ENCODE measurements around the gene CDC42BPA.
"Not testable (repeated sequence)": the region's sequence is repeated elsewhere in the genome, so short reads cannot be mapped to it uniquely, and the experiment has no call there.

The CDC42BPA gene

DNA sequence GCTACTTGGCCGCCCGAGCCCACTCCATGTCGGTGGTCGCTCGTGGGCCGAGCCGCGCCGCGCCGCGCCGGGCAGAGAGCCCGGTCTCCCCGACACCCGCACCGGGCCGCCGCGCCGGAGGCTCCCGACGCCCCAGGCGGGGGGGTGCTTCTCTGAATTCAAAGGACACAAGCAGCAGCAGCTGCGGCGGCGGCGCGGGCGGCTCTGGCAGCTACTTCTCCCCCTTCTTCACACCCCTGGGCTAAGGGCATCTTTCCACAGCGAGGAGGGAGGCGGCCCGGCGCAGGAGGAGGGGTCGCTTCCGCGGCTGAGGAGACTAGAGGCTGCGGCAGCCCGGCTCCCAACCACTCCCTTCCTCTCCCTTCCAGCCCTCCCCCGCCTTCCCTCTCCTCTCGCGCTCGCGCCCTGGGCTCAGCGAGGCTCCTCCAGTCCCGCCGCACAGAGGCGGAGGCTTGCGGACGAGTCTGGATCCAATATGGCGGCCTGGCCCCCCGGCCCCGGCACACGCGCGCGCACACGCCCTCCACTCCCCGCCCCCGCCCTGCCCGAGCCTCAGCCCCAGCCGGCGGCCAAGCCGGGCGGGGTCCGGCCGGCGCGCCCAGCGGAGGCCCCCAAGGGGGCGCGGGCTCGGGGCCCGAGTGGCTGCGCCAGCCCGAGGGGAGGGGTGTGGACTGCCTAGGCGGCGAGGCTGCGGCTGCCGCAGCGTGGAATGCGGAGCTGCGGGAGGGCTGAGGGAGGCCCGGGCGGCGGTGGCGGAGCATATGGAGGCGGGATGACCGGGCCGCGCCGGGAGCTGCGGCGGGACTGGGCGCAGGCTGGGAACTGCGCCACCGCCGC is at the start of gene CDC42BPA:
TSS of gene CDC42BPA (minus strand) at position 477 of the 837 bp plus-strand sequence. CDS start 1,310 bp downstream, outside the sequence.
- peak; percentile 38 for DNase-seq

DNA sequence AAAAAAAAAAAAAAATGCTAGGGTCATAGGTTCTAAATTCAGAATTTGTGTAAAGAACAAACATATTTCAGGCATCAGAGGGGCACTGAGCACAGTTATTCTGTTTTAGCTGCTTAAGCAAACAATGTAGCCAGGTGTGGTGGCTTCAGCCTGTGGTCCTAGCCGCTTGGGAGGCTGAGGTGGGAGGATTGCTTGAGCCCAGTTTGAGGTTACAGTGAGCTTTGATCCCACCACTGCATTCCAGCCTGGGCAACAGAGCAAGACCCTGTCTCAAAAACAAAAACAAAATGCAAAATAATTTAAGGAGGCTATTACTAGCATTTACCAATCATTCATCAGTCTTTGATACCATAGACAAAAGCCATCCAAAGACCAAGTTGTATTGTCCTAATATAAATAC is 49.7 kb upstream of the CDC42BPA start:
- DNase-seq: no peak

GRCh38 chr1:227365473-227366431 is 47.5 kb upstream of the CDC42BPA start:
- DNase-seq: no peak

DNA sequence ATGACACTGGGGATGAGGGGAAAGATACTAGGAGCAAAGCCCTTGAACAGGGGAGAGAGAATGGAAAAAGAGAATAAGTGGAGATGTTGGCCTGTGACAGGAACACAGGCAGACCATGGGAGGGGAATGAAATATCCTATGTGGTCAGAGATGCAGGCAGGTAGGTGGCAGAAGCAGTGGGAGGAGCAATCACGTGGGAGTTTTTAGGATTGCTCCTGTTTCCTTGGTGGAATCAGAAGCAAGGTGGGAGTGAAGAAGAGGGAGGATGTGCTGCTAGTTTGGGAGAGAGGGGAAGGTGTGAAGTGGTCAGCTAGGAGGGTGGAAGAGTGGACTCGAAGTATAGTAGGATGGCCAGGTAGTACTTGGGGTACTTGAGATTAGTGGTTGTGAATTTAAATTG is 46.4 kb upstream of the CDC42BPA start:
- no peak for DNase-seq

- no peak for DNase-seq
These were observed 45.5 kb upstream of the CDC42BPA start for GRCh38 chr1:227363825-227364224.

GRCh38 chr1:227362039-227362438 is 43.7 kb upstream of the CDC42BPA start:
- no peak for DNase-seq

DNA sequence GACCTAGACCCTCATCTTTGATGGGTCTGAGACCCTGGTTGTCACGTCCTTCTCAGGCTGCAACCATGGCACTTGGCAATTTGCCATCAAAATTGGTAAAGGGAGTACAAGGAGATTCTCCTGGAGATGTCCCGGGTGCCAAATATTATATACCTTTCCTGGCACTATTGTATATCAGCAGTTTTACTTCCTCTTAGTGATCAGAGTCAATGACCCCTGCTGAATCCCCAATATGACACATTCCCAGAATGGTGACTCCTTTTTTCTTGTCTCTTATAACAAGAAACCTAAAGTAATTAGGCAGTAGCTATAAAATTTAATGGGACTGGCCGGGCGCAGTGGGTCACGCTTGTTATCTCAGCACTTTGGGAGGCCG is 39.6 kb upstream of the CDC42BPA start:
- DNase-seq: no peak

GRCh38 chr1:227357171-227357926 is 39.1 kb upstream of the CDC42BPA start:
- DNase-seq: no peak

GRCh38 chr1:227356620-227357146 is 38.4 kb upstream of the CDC42BPA start:
- DNase-seq: no peak

- DNase-seq: no peak
These were observed 37.4 kb upstream of the CDC42BPA start for GRCh38 chr1:227355542-227356245.

- DNase-seq: no peak
These were observed 34.9 kb upstream of the CDC42BPA start for GRCh38 chr1:227353186-227353585.

DNA sequence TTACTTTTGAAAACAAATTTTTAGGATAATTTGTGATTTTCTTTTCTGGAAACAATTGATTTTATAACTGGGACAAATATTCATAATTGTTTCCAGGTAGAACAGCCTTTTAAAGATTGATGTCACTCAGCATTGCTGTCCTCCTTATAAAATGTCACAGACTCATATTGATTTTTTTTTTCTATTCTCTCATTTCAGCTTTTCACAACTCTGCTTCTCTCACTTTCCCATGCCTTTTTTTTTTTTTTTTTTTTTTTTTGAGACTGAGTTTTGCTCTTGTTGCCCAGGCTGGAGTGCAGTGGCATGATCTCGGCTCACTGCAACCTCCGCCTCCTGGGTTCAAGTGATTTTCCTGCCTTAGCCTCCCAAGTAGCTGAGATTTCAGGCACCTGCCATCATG is 33.9 kb upstream of the CDC42BPA start:
- DNase-seq: not testable (repeated sequence)

GRCh38 chr1:227351443-227351842 is 33.2 kb upstream of the CDC42BPA start:
- DNase-seq: no peak

DNA sequence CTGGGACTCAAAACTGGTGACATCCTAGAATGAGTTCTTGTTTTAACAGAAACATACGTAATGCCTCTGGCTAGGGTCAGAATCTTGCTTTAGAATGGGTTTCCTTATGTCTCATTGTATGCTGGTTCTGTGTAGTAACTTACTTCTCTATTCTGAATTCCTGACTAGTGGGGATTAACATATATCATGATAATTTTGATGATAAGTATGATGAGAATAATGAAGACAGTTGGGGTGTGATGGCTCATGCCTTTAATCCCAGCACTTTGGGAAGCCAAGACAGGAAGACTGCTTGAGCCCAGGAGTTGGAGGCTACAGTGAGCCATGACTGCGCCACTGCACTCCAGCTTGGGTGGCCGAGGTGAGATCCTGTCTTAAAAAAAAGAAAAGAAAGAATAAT is 31.7 kb upstream of the CDC42BPA start:
- no peak for DNase-seq

- no peak for DNase-seq
These were observed 25.6 kb upstream of the CDC42BPA start for GRCh38 chr1:227343727-227344551.

DNA sequence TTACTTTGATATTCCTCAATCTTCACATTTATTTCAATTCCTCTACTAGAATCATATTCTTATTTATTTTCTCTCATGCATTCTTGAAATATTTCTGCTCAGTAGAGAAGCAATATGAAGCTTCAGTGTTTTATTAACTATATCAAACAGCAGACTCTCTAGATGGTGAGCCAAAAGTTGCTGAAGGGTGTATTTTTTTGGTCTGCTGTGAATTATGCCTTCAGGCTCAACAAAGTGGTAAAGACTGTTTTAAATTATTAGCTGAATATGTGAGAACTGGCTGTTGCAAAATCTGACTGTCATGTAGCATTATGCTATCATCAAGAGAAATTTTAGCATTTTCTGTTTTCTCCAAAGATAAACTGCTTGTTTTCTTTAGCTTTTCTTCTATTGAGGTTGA is 24.9 kb upstream of the CDC42BPA start:
- no peak for DNase-seq

DNA sequence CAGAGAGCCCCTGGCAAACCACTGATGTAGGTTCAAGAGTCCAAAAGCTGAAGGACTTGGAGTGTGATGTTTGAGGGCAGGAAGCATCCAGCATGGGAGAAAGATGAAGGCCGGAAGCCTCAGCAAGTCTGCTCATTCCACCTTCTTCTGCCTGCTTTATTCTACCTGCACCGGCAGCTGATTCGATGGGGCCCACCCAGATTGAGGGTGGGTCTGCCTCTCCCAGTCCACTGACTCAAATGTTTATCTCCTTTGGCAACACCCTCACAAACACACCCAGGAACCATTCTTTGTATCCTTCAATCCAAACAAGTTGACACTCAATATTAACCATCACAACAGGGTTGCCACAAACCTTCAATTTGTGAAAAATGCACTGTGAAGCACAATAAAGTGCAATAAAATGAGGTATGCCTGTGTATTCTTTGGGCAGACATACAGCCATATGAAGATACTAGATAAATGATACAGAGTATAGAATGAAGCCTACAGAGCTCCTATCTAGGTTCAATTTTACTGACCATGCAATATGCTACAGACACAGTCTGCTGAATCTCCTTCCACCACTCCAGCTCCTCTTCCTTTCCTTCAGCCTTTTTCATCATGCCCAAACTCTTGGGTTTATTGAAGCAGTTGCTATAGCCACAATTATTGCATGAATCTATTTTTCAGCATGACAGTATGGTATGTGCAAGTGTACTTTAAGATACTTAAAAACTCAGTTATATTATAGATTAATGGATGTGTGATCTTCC is 24.0 kb upstream of the CDC42BPA start:
- DNase-seq: no peak

DNA sequence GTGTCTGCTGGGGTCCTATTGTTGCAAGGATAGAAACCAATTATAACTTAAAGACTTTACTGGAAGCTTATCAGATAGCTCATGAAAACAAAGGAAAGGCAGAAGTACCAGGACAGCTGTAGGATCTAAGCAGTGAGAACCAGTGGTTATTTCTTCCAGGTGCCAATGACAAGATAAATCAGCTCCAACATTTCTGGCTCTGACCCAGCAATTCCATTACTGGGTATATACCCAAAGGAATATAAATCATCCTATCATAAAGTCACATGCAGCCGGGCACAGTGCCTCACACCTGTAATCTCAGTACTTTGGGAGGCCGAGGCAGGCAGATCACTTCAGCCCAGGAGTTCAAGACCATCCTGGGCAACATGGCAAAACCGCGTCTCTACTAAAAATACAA is 17.8 kb upstream of the CDC42BPA start:
- DNase-seq: not testable (repeated sequence)

DNA sequence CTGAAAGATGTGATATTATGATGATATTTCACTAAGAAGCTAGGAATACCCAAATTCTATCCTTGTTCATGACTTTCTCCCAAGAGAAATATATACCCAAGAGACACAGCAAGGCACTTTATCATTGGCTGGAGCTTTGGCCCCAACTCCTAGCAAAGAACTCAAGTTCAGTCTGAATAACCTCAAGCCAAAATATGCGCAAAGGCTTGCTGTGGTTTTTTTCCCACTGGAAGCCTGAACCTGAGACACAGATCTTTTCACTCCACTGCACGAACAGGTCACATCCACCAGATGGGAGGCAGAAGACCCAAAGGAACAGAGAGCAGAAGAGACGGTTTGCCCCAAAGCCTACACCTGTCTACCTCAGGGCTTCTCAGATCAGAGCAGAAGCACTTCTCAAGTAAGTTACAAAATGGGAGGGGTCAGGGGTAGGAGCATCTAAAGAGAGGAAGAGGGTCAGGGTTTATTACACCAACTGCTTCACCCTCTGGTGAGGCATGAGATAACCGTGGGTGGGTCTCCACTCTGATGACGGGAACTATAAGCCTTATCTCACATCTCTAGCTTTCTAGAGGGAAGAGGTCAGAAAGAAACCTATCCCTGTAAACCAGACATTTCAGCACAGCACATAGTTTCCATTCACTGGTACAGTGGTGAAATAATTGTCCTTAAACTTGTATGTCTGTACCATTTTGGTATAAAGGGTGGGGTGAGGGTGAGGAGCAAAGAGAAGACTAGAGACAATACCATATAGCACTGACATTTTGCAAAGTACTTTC is 17.1 kb upstream of the CDC42BPA start:
- no peak for DNase-seq

DNA sequence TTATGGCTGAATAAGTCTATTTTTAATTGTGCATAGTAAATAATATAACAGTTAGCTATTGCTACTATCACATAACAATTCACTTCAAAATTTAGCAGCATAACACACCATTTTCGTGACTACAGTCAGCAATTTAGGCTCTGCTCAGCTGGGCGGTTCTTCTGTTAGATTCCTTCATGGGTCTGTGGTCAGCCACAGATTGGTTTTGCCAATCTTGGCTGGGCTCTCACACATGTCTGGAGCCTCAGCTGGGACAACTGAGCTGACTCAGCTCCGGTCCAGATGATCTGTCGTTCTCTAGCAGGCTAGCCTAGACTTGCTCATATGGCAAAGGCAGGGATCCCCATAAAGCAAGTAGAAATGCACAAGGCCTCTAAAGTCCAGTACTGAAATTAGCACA is 15.1 kb upstream of the CDC42BPA start:
- no peak for DNase-seq

Data from CD4-positive, alpha-beta T cell treated with Interleukin-6 for 4 hours (primary cell).